Naive B cell (primary cell): ENCODE results near the gene TMEM167A. TPM values are rescaled to one million over a fixed set of nuclear protein-coding genes. Genes with fewer than 3 reads are reported as not detected.

Experiments
- ATAC-seq, 2 donors: fragments of 150-1000 bp; cut with Tn5 transposase; 2 replicates each; pipeline ENCODE4 v1.10.0; 2021; ENCODE audit warnings: low read depth in 2 of 2, mild to moderate bottlenecking in 2 of 2, moderate library complexity in 2 of 2
- DNase-seq: peaks from one replicate; pipeline ENCODE4 v3.0.0; 2022
- H3K27ac Mint-ChIP-seq, 6 donors: one replicate each; pipeline ENCODE4 v1.8.0; 2020 to 2022; ENCODE audit warnings: mild to moderate bottlenecking in 6 of 6, mixed read lengths in 6 of 6, moderate library complexity in 5 of 6, inconsistent platforms in 2 of 6
- H3K27me3 Mint-ChIP-seq, 3 donors: one replicate each; pipeline ENCODE4 v1.8.0; 2021 to 2022; ENCODE audit warnings: mixed read lengths in 3 of 3, mild to moderate bottlenecking in 1 of 3
- H3K36me3 Mint-ChIP-seq, 2 donors: one replicate each; pipeline ENCODE4 v1.8.0; 2020 to 2022; ENCODE audit warnings: mixed read lengths in 2 of 2, inconsistent platforms in 1 of 2, mild to moderate bottlenecking in 1 of 2
- H3K4me1 Mint-ChIP-seq, 3 donors: one replicate each; pipeline ENCODE4 v1.8.0; 2020 to 2022; ENCODE audit warnings: mixed read lengths in 3 of 3, inconsistent platforms in 1 of 3, mild to moderate bottlenecking in 1 of 3, moderate library complexity in 1 of 3
- H3K4me3 Mint-ChIP-seq, 8 donors: one replicate each; pipeline ENCODE4 v1.8.0; 2020 to 2022; ENCODE audit warnings: mild to moderate bottlenecking in 8 of 8, mixed read lengths in 8 of 8, moderate library complexity in 8 of 8, inconsistent platforms in 2 of 8
- H3K9me3 Mint-ChIP-seq, 7 donors: one replicate each; pipeline ENCODE4 v1.8.0; 2020 to 2022; ENCODE audit warnings: mixed read lengths in 7 of 7, mild to moderate bottlenecking in 5 of 7, inconsistent platforms in 2 of 7, moderate library complexity in 1 of 7
- polyA plus RNA-seq, 6 donors: library from polyadenylated mRNA; unstranded; fragments of 300-500 nt; fragmentation: Illumina TruSeq; gene quantifications; one replicate each; pipeline ENCODE4 v1.2.3, GENCODE V29; 2021; ENCODE audit warnings: low read depth in 6 of 6

TMEM167A gene
- polyA plus RNA-seq, 6 donors from 2014 or later = 50.8 to 88.1 (median 60.9) TPM

GRCh38 chr5:83011985-83012384 lies 65.2 kb downstream of the TMEM167A start:
- no peaks in the 10 kb centered on the region for H3K27me3 Mint-ChIP-seq
- H3K4me1 Mint-ChIP-seq = peaks cover 10 to 12% (median 11%) of the 10 kb centered on the region in 3 donors
- peak overlapping the region in 3 of 6 donors; percentile 17 to 74 (median 58) for H3K27ac Mint-ChIP-seq
- ATAC-seq (peak; percentile 99), DNase-seq (peak; percentile 53)
- peaks cover 0 to 9% (median 0%) of the 10 kb centered on the region in 7 donors for H3K9me3 Mint-ChIP-seq
- peaks cover 0 to 3% of the 10 kb centered on the region in 2 donors for H3K36me3 Mint-ChIP-seq
- peak overlapping the region in 1 of 8 donors; percentile 26 for H3K4me3 Mint-ChIP-seq

- H3K4me1 Mint-ChIP-seq = peaks cover 10 to 12% (median 11%) of the 10 kb centered on the region in 3 donors
- DNase-seq = no peak
- H3K27me3 Mint-ChIP-seq = no peaks in the 10 kb centered on the region
- no peak overlapping the region for H3K4me3 Mint-ChIP-seq
- H3K36me3 Mint-ChIP-seq = no peaks in the 10 kb centered on the region
- H3K27ac Mint-ChIP-seq = no peak overlapping the region
- peaks cover 0 to 9% (median 0%) of the 10 kb centered on the region in 7 donors for H3K9me3 Mint-ChIP-seq
- no peak for ATAC-seq
Measured at GRCh38 chr5:83009408-83009807, 67.8 kb downstream of the TMEM167A start.

GRCh38 chr5:83007755-83008154 lies 69.4 kb downstream of the TMEM167A start:
- DNase-seq = no peak
- no peaks in the 10 kb centered on the region for H3K27me3 Mint-ChIP-seq
- H3K9me3 Mint-ChIP-seq = peaks cover 0 to 9% (median 0%) of the 10 kb centered on the region in 7 donors
- no peak overlapping the region for H3K4me3 Mint-ChIP-seq
- H3K4me1 Mint-ChIP-seq = peaks cover 10 to 12% (median 11%) of the 10 kb centered on the region in 3 donors
- no peaks in the 10 kb centered on the region for H3K36me3 Mint-ChIP-seq
- no peak overlapping the region for H3K27ac Mint-ChIP-seq
- no peak for ATAC-seq

- Mint-ChIP-seq H3K4me3 (no peak overlapping the region), H3K27me3 (no peaks in the 10 kb centered on the region), H3K9me3 (peaks cover 0 to 5% (median 0%) of the 10 kb centered on the region in 7 donors), H3K27ac (no peak overlapping the region), H3K36me3 (peaks cover 0 to 1% of the 10 kb centered on the region in 2 donors), H3K4me1 (peaks cover 3 to 6% (median 5%) of the 10 kb centered on the region in 3 donors)
- ATAC-seq (no peak), DNase-seq (no peak)
Measured at GRCh38 chr5:83006683-83007283, 70.4 kb downstream of the TMEM167A start.

- H3K9me3 Mint-ChIP-seq = no peaks in the 10 kb centered on the region
- no peak overlapping the region for H3K27ac Mint-ChIP-seq
- H3K27me3 Mint-ChIP-seq = no peaks in the 10 kb centered on the region
- no peaks in the 10 kb centered on the region for H3K4me1 Mint-ChIP-seq
- H3K36me3 Mint-ChIP-seq = peaks cover 0 to 4% of the 10 kb centered on the region in 2 donors
- no peak overlapping the region for H3K4me3 Mint-ChIP-seq
- no peak for DNase-seq
- no peak for ATAC-seq
Measured at GRCh38 chr5:83003791-83004190, 73.4 kb downstream of the TMEM167A start.

Other genes with a start within 250 kb of the TMEM167A start
- 1 to 10 TPM; 7.8 to 9.9 (median 9.3) TPM for gene XRCC4, start 153 bp upstream of the TMEM167A start, polyA plus RNA-seq